GM12873 (cell line): ENCODE data around the gene CYLC2.

ENCODE experiments used
- TF ChIP-seq, protein P1 (sequence below): IDR thresholded peaks from 2 replicates; pipeline ENCODE4 v1.5.1; 2012; ENCODE audit warnings: low read depth, mild to moderate bottlenecking, moderate library complexity, low read length, control low read depth; ENCODE audit not compliant: insufficient read depth; ENCODE audit errors: missing control alignments

Gene CYLC2

DNA sequence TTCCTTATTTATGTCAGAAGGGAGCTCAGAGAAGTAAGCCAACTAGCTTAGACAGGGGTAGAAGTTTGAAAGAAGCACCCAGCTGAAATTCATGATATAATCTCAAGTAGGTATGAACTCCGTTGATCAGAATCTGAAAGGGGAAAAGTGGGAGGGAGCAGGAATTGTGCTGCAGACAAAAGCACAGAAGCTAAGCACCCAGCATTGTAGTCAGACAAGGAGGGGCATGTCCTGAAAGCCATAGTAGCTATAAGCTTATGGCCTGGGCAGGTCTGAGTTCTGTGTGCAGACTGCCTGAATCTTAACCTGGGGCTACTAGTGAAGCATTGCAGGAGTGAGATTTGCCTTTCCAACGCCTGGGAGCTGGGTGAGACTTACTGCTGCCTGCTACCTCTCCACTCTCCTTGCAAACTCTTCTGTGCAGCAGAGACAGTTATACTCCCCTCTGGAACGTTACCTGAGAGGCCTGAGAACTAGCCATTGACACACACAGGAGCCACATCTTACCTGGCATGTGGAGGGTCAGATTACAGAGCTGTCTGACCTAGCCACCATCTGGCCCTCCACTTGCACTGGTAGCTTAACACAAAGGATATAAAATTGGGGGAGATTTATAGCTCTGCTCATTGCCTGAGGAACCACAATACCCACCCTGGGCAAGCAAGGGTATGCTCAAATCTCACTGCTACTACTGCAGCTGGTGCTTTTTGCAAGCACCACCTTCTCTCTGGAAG, 9.8 kb upstream of the CYLC2 start:
- TF ChIP-seq, protein P1, sequence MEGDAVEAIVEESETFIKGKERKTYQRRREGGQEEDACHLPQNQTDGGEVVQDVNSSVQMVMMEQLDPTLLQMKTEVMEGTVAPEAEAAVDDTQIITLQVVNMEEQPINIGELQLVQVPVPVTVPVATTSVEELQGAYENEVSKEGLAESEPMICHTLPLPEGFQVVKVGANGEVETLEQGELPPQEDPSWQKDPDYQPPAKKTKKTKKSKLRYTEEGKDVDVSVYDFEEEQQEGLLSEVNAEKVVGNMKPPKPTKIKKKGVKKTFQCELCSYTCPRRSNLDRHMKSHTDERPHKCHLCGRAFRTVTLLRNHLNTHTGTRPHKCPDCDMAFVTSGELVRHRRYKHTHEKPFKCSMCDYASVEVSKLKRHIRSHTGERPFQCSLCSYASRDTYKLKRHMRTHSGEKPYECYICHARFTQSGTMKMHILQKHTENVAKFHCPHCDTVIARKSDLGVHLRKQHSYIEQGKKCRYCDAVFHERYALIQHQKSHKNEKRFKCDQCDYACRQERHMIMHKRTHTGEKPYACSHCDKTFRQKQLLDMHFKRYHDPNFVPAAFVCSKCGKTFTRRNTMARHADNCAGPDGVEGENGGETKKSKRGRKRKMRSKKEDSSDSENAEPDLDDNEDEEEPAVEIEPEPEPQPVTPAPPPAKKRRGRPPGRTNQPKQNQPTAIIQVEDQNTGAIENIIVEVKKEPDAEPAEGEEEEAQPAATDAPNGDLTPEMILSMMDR, result no peak

DNA sequence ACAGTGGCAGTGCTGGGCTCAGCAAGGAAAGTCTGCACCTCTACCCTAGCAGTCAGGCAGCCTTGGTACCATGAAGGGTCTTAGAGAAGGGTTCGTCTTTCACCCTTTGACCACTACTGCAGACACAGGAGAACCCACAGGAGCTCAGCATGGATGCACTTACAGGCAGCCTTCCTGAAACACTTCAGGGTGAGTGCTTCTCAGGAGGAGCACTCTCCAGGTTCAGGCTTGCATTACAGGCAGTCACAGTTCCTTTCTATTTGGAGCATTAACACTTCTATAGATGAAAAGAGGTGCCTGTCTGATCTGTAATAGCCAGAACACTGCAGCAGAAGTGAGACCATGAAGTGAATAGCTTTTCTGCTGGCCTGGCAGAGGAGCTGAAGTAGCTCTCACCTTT, 8.7 kb upstream of the CYLC2 start:
- TF ChIP-seq, protein P1, result no peak

GRCh38 chr9:103003689-103004088, 8.6 kb downstream of the CYLC2 start:
- TF ChIP-seq, protein P1, result no peak

- TF ChIP-seq, protein P1, result no peak
These were observed 19.1 kb downstream of the CYLC2 start for GRCh38 chr9:103014242-103014641.

DNA sequence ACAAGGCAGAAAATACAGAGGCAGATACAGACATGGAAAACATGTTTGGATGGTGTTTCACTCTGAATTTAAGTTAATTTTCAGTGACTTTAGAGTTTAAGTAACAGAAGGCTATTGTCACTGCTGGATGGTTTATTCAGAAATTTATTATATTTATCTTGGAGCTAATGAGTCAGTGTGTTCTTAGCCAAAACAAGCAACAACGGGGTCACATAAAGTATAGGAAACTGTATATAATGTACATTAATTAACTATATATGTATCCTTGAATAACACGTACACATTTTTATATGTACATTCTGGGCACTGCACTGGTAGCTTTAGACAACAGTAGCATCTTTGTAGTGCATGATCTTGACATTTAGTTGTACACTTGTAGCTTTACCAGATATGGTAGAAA, 30.7 kb downstream of the CYLC2 start:
- TF ChIP-seq, protein P1, result no peak

DNA sequence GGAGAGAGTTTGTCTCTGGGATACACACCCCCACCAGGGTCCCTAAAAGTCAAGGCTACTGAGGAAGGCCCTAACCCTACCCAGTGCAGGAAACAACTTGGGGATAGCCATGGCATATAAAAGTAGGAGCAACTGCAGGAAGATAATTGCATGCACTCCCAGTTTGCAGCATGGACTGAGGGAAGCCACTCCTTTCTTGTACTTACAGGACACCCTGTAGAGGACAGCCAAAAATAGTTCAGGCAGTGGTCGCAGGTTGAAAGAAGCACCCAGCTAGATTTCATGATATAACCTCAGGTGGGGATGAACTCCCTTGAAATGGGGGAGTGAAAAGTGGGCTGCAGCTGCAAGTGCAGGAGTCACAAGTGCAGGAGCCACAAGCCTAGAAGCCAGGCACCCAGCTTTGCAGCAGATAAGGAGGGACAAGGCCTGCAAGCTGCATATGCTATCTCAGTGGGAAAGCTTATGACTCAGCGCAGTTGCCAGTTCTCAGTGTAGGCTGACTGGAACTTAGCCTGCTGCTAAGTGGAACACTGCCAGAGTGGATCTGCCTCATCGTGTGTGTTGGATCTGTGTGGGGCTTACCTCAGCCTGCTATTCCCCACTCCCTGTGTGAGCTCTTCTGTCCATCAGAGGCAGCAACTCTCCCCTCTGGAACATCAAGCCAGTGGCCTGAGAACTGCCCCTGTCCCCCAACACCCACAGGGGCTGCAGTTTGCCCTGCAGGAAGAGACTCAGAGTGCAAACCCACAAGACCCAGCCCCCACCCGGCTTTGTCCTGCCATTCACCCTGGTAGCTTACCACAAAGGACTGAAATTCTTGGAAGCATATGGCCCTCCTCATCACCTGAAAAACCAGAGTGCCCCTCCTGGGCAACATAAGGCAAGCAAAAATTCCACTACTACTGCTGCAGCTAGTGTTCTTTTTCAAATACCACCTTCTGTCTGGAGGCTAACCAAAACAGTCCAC, 42.7 kb downstream of the CYLC2 start:
- TF ChIP-seq, protein P1, result no peak

DNA sequence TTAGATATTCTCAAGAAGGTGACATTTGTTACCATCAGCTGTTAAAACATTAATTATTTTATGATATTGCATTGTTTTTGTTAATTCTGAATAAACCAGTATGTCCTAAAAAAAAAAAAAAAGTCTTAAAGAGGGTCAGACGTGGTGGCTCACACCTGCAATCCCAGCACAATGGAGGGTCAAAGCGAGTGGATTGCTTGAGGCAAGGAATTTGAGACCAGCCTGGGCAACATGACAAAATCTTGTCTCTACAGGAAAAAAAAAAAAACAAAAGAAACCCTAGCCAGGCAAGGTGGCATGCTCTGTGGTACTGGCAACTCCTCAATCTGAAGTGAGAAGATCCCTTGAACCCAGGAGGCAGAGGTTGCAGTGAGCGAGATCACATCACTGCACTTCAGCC, 46.8 kb downstream of the CYLC2 start:
- TF ChIP-seq, protein P1, result no peak
